K562 (cell line): Measurements from ENCODE around the gene TAF10. TPM values are rescaled to one million over a fixed set of nuclear protein-coding genes. Genes with fewer than 3 reads are reported as not detected.

ENCODE experiments used
- BHLHE40 ChIP-seq: IDR thresholded peaks from 2 replicates; pipeline ENCODE4 v1.6.1; 2011; ENCODE audit warnings: low read length, improper control_type of control experiment
- C11orf30 ChIP-seq: fragments of 450-650 bp; IDR thresholded peaks from 2 replicates; pipeline ENCODE4 v1.6.1; 2016; ENCODE audit warnings: low read depth, mild to moderate bottlenecking
- CBX5 ChIP-seq: IDR thresholded peaks from 2 replicates; pipeline ENCODE4 v1.6.1; 2014; ENCODE audit warnings: low read depth, borderline replicate concordance
- CCAR2 ChIP-seq: fragments of 200-400 bp; formaldehyde crosslinking; IDR thresholded peaks from 2 replicates; pipeline ENCODE4 v1.6.1; 2017; ENCODE audit warnings: mild to moderate bottlenecking, low read depth, low read length
- CHD1 ChIP-seq: fragments of 200-600 bp; sonication (generic); IDR thresholded peaks from one replicate; pipeline ENCODE4 v1.6.1; 2012; ENCODE audit warnings: mild to moderate bottlenecking, moderate library complexity, low read length, inconsistent platforms
- E2F5 ChIP-seq: sonication (generic); formaldehyde crosslinking; IDR thresholded peaks from 2 replicates; pipeline ENCODE4 v1.8.0; 2022; ENCODE audit warnings: mild to moderate bottlenecking, missing genetic modification reagents
- FOSL1 ChIP-seq: fragments of 200-800 bp; sonication (Bioruptor generic); conservative IDR thresholded peaks from 2 replicates; pipeline ENCODE4 v1.6.1; 2016; ENCODE audit warnings: missing genetic modification characterization, missing compliant biosample characterization
- NBN ChIP-seq: fragments of 450-650 bp; IDR thresholded peaks from 2 replicates; pipeline ENCODE4 v1.6.1; 2016; ENCODE audit warnings: low read depth, mild to moderate bottlenecking
- NCOR1 ChIP-seq: fragments of 450-650 bp; IDR thresholded peaks from 2 replicates; pipeline ENCODE4 v1.6.1; 2016; ENCODE audit warnings: mild to moderate bottlenecking, moderate library complexity
- NEUROD1 ChIP-seq: fragments of 150-350 bp; IDR thresholded peaks from 2 replicates; pipeline ENCODE4 v1.6.1; 2014; ENCODE audit warnings: borderline replicate concordance, low read length, low read depth; ENCODE audit not compliant: partially characterized antibody
- PBX2 ChIP-seq, 2 experiments: IDR thresholded peaks in 1 of 2; conservative IDR thresholded peaks in 1 of 2; 2 replicates each; pipeline ENCODE4 v1.6.1; 2016; ENCODE audit warnings: low read depth in 2 of 2, mild to moderate bottlenecking in 1 of 2, missing compliant biosample characterization in 1 of 2, missing genetic modification characterization in 1 of 2, moderate library complexity in 1 of 2
- PCBP2 ChIP-seq: fragments of 200-400 bp; formaldehyde crosslinking; IDR thresholded peaks from 2 replicates; pipeline ENCODE4 v1.6.1; 2018; ENCODE audit warnings: low read length, low read depth, mild to moderate bottlenecking, moderate library complexity; ENCODE audit not compliant: poor library complexity, severe bottlenecking
- POU5F1 ChIP-seq: fragments of 150-350 bp; IDR thresholded peaks from 2 replicates; pipeline ENCODE4 v1.6.1; 2014; ENCODE audit warnings: borderline replicate concordance, low read length, low read depth, mild to moderate bottlenecking; ENCODE audit not compliant: partially characterized antibody
- SNIP1 ChIP-seq: fragments of 450-650 bp; IDR thresholded peaks from 2 replicates; pipeline ENCODE4 v1.7.1; 2017; ENCODE audit warnings: low read depth, mild to moderate bottlenecking
- ZNF407 ChIP-seq: fragments of 450-650 bp; IDR thresholded peaks from 2 replicates; pipeline ENCODE4 v1.6.1; 2016; ENCODE audit warnings: low read depth
- polyA plus RNA-seq, 8 experiments: library from polyadenylated mRNA; depleted of rRNA in 4 of 8; stranded (reverse) in 5 of 8; unstranded in 3 of 8; fragments of >200 nt; fragmentation: Nextera tagmentation in 2 of 8; fragmentation: Illumina TruSeq in 1 of 8; extraction: Ambion mirVana in 2 of 8; extraction: Trizol in 1 of 8; gene quantifications; 2 replicates each; pipeline versions ENCODE4 v1.2.1 to v1.2.3, GENCODE V29; 2011 to 2014; ENCODE audit warnings: inconsistent platforms in 1 of 8, missing spikeins in 1 of 8
- total RNA-seq, 7 experiments: library from RNA; depleted of rRNA in 6 of 7; stranded (reverse); fragments of >200 nt in 6 of 7; fragmentation: Illumina TruSeq in 2 of 7; extraction: Trizol in 2 of 7; gene quantifications; 2 replicates each; pipeline versions ENCODE4 v1.2.1 to v1.2.3, GENCODE V29; 2011 to 2021; ENCODE audit warnings: low replicate concordance in 1 of 7

The TAF10 gene
- total and polyA plus RNA-seq, 9 of the 15 experiments (the other 6 are each of a cell fraction or from before 2014, with no cell fraction given) = 19.5 to 197 (median 121) TPM

GRCh38 chr11:6618117-6619003 is 6.3 kb upstream of the TAF10 start (continued):
- TF ChIP-seq PBX2 (CRISPR knock-in tag; IDR thresholded peaks at IDR 0.05; ENCODE audit: low read depth) = no peak
- peak; percentile 73 for TF ChIP-seq PBX2 (tag; conservative IDR thresholded peaks at IDR 0.05; ENCODE audit: low read depth)
- TF ChIP-seq ZNF407 = no peak
- TF ChIP-seq POU5F1 = no peak
- TF ChIP-seq SNIP1 = no peak
- TF ChIP-seq FOSL1 (tag) = peak; percentile 93
- TF ChIP-seq C11orf30 = peak; percentile 31
- peak; percentile 38 for TF ChIP-seq CHD1
- no peak for TF ChIP-seq NEUROD1
- TF ChIP-seq BHLHE40 = peak; percentile 44; the same call in 1 of the 2 replicates
- peak; percentile 80; the same call in 1 of the 2 replicates for TF ChIP-seq NBN
- no peak for TF ChIP-seq E2F5 (CRISPR knock-in tag)
- TF ChIP-seq PCBP2 = no peak
- no peak for TF ChIP-seq CCAR2
- TF ChIP-seq NCOR1 = peak; percentile 35; the same call in 1 of the 2 replicates
- TF ChIP-seq CBX5 = no peak; the same call in 1 of the 2 replicates
